Endothelial cell (in vitro differentiated cells): Measurements from ENCODE around the gene CREB3L1. TPM values are rescaled to one million over a fixed set of nuclear protein-coding genes. Genes with fewer than 3 reads are reported as not detected.
A peak's percentile ranks its signal among the peaks of the same experiment; 100 is the strongest.

ENCODE experiments used
- DNase-seq: peaks from one replicate; pipeline ENCODE4 v3.0.0; 2021; ENCODE audit warnings: low spot score
- H3K27ac Mint-ChIP-seq: one replicate; pipeline ENCODE4 v1.8.0; 2021; ENCODE audit warnings: mixed read lengths, inconsistent platforms; ENCODE audit not compliant: unreplicated experiment
- H3K27me3 Mint-ChIP-seq: one replicate; pipeline ENCODE4 v1.8.0; 2021; ENCODE audit warnings: mild to moderate bottlenecking, moderate library complexity, mixed read lengths, inconsistent platforms; ENCODE audit not compliant: unreplicated experiment
- H3K36me3 Mint-ChIP-seq: one replicate; pipeline ENCODE4 v1.8.0; 2021; ENCODE audit warnings: mild to moderate bottlenecking, low read depth, mixed read lengths, inconsistent platforms; ENCODE audit not compliant: unreplicated experiment
- H3K4me1 Mint-ChIP-seq: one replicate; pipeline ENCODE4 v1.8.0; 2021; ENCODE audit warnings: mild to moderate bottlenecking, mixed read lengths, inconsistent platforms; ENCODE audit not compliant: unreplicated experiment
- H3K4me3 Mint-ChIP-seq: one replicate; pipeline ENCODE4 v1.8.0; 2021; ENCODE audit warnings: mild to moderate bottlenecking, mixed read lengths, inconsistent platforms; ENCODE audit not compliant: unreplicated experiment
- H3K9me3 Mint-ChIP-seq: one replicate; pipeline ENCODE4 v1.8.0; 2021; ENCODE audit warnings: mixed read lengths, inconsistent platforms; ENCODE audit not compliant: unreplicated experiment
- CTCF ChIP-seq: fragments of 200-600 bp; sonication (generic); IDR thresholded peaks from one replicate; pipeline ENCODE4 v1.5.0; 2021; ENCODE audit warnings: antibody characterized with exemption; ENCODE audit not compliant: unreplicated experiment
- long read RNA-seq: library from polyadenylated mRNA; unstranded; transcript quantifications from one replicate; pipeline ENCODE4 v2.0.0, GENCODE V29; 2020; ENCODE audit not compliant: unreplicated experiment
- total RNA-seq: library from RNA; stranded (reverse); fragmentation: NEBNext Ultra II Directional; extraction: Animal tissue kit (Norgen Biotek cat#: 25700); gene quantifications from one replicate; pipeline ENCODE4 v1.2.1, GENCODE V29; 2021; ENCODE audit not compliant: unreplicated experiment

CREB3L1 gene
- 21.6 TPM for total RNA-seq
- long read RNA-seq, partial matches to known transcripts: 0 of 4 reads
- long read RNA-seq, other reads (novel, unspliced or antisense): 1 of 4 reads

GRCh38 chr11:46277622-46278386 is at the start of gene CREB3L1:
Gene CREB3L1, plus strand, starts transcription at chr11:46277662. Its CDS starts 450 bp downstream, at chr11:46278112.
- Mint-ChIP-seq H3K4me3 (peak within 1 kb of the TSS; percentile 93), H3K36me3 (no peaks in the 10 kb centered on the region), H3K27me3 (peaks cover 7% of the 10 kb centered on the region), H3K27ac (peak within 1 kb of the TSS; percentile 48), H3K4me1 (peaks cover 37% of the 10 kb centered on the region), H3K9me3 (no peaks in the 10 kb centered on the region)
- TF ChIP-seq CTCF: no peak
- peak; percentile 32 for DNase-seq

DNA sequence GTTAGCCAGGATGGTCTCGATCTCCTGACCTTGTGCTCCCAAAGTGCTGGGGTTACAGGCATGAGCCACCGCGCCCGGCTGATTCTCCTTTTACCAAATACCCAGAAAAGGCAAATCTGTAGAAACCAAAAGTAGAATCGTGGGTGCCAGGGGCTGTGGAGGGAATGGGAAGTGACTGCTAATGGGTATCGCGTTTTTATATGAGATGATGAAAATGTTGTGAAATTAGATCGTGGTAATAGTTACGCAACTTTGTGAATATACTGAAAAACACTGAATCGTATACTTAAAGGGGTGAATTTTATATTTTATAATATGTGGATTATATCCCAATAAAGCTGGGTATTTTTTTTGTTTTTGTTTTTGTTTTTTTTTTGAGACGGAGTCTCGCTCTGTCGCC is 48.2 kb upstream of the CREB3L1 start:
- H3K9me3 Mint-ChIP-seq: no peaks in the 10 kb centered on the region
- no peak overlapping the region for H3K4me3 Mint-ChIP-seq
- no peaks in the 10 kb centered on the region for H3K36me3 Mint-ChIP-seq
- no peak for TF ChIP-seq CTCF
- no peak for DNase-seq
- peaks cover 17% of the 10 kb centered on the region for H3K4me1 Mint-ChIP-seq
- H3K27me3 Mint-ChIP-seq: no peaks in the 10 kb centered on the region
- H3K27ac Mint-ChIP-seq: no peak overlapping the region

DNA sequence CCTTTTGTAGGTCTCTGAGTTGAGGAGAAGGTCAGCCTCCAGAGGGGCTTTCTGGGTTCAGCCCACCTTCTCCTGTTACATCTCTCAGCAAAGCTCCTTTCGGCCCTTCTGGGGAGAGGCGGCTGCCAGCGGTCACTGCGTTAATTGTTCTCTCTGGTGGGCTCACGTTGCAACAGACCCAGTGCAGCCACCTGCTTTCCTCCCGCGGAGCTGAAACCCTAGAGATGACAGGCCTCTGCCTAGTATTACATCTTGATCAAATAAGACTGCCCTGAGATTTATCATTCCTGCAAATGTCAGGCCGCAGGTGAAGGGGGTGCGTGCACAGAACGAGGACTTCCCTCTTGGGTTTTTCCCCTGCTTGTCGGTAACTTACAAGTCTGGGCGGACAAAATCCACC is 43.2 kb upstream of the CREB3L1 start:
- H3K9me3 Mint-ChIP-seq: no peaks in the 10 kb centered on the region
- H3K36me3 Mint-ChIP-seq: no peaks in the 10 kb centered on the region
- no peak overlapping the region for H3K27ac Mint-ChIP-seq
- DNase-seq: no peak
- H3K4me3 Mint-ChIP-seq: no peak overlapping the region
- peaks cover 5% of the 10 kb centered on the region for H3K27me3 Mint-ChIP-seq
- H3K4me1 Mint-ChIP-seq: peaks cover 14% of the 10 kb centered on the region
- TF ChIP-seq CTCF: no peak

GRCh38 chr11:46235777-46236688 is 41.4 kb upstream of the CREB3L1 start:
- peak overlapping the region; percentile 91 for H3K27ac Mint-ChIP-seq
- peak overlapping the region; percentile 89 for H3K4me3 Mint-ChIP-seq
- DNase-seq: no peak
- H3K27me3 Mint-ChIP-seq: peaks cover 11% of the 10 kb centered on the region
- no peak for TF ChIP-seq CTCF
- no peaks in the 10 kb centered on the region for H3K9me3 Mint-ChIP-seq
- peaks cover 19% of the 10 kb centered on the region for H3K4me1 Mint-ChIP-seq
- no peaks in the 10 kb centered on the region for H3K36me3 Mint-ChIP-seq
